HG02642 (cell line): Measurements from ENCODE around the gene KSR2.
"Not testable (repeated sequence)": the region's sequence is repeated elsewhere in the genome, so short reads cannot be mapped to it uniquely, and the experiment has no call there.

Source experiments
- ATAC-seq: cut with Tn5 transposase; IDR thresholded peaks from one replicate; pipeline ENCODE4 v1.9.1; 2021; ENCODE audit warnings: mild to moderate bottlenecking; ENCODE audit not compliant: unreplicated experiment, poor library complexity

KSR2 gene

DNA sequence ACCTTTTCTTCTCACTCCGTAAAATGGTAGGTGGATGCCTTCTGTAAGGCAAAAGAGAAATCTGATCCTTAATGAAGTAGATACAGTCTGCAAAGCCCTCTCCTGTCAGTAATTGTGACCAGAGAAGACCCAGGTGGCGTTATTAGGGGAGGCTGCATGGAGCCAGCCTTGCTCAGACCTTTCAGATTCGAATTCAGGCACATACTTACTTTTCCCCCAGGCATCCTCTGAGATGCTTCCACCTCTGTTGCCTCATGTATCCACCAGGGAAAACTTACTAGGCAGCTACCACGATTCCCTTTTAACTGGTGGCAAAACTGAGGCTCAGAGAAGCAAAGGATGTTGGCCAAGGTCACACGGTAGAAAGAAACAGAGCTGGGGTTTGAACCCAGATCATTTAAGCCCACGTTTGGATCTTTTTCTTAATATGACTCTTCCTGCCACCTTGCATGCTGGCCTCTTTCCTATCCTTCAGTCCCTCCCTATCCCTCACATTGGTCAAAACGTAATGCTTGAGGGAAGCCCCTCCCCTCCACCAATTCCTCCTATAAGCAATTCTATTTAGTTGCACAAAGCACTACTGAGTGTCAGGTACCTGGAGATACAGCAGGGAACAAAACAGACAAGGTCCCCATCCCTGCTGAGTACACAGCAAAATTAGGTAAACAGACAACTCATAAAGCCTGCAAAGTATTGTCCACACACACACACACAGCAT, 179.4 kb downstream of the KSR2 start:
- ATAC-seq = no peak

DNA sequence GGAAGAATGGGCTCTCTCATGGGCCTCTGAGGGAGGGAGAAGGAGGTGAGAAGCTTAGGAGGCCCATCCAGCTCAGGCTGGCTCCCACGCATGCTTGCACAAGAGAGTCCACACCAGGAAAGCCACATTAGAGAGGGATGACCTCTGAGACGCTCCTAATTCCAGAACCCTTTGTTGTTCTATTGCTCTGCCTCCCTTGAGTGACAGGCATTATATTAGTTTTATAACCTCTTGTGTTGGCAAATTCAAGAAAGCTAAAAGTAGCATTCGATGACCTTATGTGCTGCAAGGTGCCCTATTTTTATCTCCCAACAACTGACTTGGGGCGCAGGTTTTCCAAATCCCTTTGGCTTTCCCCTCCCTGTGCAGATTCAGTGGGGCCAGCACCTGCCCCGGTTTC, 190.1 kb downstream of the KSR2 start:
- no peak for ATAC-seq

DNA sequence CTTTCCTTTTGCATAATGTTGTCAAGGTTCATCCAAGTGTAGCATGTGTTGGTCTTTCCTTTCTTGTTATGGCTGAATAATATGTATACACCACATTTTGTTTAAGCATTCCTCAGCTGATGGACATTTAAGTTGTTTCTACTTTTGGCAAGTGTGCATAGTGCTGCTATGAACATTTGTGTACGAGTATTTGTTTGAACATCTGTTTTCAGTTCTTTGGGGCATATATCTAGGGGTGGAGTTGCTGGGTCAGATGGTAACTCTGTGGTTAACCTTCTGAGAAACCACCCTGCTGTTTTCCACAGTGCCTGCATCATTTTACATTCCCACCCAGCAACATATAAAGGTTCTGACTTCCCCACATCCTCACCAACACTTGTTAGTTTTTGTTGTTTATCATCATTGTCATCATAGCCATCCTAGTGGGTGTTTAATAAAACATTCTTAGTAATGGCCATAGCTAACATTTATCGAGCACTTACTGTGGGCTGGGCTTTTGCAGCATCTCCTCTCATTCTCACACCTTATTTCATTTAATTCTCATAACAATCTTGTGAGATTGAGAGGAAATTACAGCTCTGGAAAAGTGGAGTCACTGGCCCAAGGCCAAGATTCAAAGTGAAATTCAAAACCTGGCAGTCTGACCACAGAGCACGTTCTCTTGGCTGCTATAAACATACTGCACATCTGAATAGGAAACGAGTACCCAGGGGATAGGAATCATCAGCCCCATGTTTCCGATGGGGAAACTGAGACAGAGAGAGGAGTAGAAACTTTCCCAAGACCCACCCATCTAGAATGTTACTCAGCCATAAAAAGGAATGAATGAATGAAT, 193.6 kb downstream of the KSR2 start:
- no peak for ATAC-seq

DNA sequence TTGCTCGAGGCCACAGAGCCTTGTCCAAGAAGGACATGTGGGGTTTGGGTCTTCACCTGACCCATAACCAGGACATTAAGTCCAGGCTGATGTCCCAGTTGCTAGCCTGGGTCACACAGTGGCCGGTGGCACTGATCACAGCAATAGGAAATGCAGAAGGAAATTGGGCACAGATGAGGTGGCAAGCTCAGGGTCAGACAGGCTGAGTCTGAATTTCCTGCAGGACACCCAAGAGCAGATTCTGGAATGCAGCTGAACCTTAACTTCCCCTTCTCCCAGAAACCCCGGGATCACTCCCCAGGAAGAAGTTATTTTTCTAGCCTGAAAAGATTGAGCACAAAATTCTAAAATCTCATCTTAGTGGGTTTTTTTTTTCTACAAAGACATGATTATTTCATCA, 199.9 kb downstream of the KSR2 start:
- no peak for ATAC-seq

DNA sequence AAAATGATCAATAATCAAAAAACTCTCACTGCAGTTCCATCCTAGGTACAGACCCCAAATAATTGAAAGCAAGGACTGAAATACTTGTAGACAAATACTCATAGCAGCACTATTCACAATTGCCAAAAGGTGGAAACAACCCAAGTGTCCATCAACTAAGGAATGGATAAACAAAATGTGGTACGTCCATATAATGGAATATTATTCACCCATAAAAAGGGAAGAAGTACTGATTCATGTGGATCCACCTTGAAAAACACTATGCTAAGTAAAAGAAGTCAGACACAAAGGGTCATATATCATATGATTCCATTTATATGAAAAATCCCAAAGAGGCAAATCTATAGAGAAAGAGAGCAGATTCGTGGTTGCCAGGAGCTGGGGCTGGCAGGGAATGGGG, 202.8 kb downstream of the KSR2 start:
- no peak for ATAC-seq

DNA sequence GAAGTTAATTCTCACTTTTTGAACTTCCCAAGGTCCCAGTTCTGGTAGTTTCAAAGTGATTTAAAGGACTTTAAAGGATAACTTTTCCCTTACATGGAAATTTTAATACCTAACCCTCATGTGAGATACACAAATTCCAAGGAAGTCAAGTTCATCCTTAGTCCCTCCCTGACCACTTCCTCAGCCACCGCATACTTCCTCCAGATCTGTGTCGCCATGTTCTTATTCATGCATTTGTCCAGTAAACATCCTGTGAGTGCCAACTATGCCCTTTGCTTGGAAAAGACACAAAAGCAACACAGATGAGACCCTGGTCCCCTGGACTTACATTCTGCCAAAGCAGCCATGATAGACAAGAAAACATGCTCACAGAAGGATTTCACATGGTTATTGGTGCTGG, 206.6 kb downstream of the KSR2 start:
- no peak for ATAC-seq

DNA sequence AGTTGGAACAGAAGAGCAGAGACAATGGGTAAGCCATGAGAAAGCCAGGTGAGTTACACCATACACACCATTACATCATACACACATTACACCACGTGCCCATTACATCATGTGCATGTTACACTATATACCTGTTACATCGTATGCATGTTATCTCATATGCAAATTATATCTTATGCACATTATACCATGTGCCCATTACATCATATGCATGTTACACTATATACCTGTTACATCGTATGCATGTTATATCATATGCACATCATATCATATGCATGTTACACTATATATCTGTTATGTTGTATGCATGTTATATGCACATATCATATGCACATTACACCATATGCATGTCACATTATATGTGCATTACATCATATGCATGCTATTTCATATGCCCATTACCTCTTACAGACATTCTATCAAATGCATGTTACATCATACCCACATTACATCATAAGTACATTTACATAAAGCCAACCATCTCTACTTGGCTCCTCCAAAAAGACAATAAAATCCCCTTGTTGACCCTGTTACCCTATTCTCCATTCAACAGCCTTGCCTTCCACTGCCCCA, 207.2 kb downstream of the KSR2 start:
- ATAC-seq = no peak

DNA sequence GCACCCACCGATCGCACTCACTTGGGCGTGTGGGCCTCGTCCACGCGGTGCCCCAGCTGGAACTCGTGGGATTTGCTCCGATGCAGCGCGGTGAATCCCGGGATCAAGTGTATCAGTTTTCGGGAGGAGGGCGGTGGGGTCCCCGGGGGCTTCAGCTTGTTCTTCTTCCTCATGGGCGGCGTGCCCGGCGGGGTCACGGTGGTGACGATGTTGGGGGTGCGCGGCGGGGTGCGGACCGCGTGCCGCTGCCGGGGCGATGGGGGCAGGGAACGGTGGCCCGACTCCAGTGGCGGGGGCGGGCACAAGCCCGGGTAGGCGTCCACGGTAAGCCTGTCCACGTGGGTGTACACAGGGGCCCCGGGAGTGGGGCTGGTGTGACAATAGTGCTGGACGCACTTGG, 207.8 kb downstream of the KSR2 start:
- ATAC-seq = no peak

DNA sequence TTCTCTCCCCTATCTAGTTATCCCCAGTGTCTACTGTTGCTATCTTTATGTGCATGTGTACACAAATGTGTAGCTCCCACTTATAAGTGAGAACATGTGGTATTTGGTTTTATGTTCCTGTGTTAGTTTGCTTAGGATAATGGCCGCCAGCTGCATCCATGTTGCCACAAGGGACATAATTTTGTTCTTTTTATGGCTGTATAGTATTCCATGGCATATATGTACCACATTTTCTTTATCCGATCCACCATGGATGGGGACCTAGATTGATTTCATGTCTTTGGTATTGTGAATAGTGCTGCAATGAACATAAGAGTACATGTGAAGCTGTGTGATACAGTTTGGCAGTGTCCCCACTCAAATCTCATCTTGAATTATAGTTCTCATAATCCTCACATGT, 218.1 kb downstream of the KSR2 start:
- no peak for ATAC-seq

DNA sequence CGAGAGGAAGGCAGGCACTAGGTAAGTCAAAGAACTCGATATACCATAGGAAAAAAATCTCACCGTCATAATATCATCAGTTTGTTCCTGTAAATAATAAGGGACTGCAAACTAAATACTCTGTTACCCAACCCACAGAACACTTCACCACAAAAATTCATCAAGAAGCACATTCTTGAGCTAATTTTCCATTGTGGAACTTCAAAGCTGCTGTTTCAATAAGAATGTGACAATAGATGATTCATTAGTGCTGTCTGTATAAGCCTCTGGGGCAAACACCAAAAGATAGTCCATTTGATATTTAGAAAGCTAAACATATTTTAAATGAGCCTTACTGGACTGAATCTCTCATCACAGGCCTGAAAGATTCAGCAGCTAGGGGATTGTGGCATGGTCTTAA, 219.4 kb downstream of the KSR2 start:
- no peak for ATAC-seq

DNA sequence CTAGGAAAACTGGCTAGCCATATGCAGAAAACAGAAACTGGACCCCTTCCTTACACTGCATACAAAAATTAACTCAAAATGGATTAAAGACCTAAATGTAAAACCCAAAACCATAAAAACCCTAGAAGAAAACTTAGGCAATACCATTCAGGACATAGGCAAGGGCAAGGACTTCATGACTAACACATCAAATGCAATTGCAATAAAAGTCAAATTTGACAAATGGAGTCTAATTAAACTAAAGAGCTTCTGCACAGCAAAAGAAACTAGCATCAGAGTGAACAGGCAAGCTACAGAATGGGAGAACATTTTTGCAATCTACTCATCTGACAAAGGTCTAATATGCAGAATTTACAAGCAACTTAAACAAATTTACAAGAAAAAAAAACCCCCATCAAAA, 222.4 kb downstream of the KSR2 start:
- not testable (repeated sequence) for ATAC-seq

DNA sequence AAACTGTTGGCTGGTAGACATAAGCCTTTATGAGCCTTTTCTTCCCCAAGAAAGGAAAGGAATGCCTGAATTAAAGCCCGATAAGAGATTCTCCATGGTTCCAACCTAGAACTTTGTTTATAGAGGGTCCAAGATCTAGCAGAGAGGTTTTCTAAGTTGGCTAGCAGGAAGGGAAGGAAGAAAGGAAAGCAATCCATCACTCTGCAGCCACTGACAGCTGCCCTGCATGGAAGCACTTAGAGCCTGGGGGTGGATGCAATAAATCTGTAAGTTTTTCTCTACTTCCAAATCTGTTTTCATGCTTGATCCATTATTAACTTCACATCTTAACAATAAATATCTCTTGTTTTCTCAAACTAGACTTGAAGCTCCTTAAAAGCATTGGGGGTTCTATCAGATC, 224.4 kb downstream of the KSR2 start:
- no peak for ATAC-seq

DNA sequence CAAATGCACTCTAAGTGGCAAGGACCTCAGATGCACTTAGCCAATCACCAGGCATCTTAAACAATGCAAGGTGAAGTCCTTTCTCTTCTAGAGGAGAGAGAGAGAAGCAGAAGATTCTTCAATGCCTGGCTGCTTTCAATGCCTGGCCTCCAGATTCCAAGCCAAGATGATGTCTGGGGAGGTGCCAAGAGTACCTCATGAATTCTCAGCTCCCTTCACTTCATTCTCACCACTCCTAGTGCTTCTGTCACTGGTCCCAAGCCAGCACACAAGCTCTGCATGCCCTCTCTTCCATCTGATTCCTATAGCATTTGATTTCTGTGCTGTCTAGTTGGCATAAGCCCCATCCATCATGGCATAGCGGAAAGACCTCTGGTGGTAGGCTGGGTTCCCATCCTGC, 225.0 kb downstream of the KSR2 start:
- ATAC-seq = no peak

DNA sequence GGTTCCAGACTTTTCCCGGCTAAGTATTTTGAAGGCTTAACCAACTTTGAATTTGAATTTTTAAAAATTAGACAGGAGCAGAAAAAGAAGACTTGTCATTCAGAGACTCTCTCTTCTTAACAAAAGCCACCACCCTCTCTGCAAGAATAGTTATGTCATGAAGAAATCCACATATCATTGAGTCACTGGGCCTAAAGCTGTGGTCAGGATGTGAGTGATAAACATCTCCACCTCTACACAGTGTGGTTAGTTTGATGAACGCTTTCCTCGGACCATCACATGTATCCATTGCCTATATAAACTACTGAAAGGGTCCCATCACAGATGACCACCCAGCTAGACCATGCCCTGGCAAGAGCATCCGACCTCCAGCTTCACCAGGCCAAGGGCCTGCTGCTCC, 226.1 kb downstream of the KSR2 start:
- no peak for ATAC-seq

DNA sequence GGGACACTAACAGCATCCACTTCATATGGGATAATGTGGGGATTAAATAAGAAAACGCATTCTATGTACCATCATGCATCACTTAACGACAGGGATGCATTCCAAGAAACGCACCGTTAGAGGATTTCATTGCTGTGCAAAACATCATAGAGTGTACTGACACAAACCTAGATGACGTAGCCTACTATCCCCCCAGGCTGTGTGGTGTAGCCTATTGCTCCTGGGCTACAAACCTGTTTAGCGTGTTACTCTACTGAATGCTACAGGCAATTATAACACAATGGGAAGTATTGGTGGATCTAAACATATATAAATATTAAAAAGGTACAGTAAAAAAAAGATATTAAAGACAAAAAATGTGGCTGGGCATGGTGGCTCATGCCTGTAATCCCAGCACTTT, 230.6 kb downstream of the KSR2 start:
- no peak for ATAC-seq

DNA sequence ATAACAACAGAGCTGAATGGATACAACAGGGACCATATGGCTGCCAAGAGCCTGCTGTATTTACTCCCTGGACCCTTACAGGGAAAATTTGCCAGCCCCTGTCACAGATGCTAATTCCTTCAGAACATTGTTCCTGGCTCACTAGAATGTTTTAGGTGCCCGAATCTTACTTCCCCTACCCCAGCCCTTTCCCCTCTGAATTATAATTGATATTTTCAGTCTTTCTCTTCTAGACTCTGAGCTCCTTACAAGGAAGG, 235.3 kb downstream of the KSR2 start:
- no peak for ATAC-seq

DNA sequence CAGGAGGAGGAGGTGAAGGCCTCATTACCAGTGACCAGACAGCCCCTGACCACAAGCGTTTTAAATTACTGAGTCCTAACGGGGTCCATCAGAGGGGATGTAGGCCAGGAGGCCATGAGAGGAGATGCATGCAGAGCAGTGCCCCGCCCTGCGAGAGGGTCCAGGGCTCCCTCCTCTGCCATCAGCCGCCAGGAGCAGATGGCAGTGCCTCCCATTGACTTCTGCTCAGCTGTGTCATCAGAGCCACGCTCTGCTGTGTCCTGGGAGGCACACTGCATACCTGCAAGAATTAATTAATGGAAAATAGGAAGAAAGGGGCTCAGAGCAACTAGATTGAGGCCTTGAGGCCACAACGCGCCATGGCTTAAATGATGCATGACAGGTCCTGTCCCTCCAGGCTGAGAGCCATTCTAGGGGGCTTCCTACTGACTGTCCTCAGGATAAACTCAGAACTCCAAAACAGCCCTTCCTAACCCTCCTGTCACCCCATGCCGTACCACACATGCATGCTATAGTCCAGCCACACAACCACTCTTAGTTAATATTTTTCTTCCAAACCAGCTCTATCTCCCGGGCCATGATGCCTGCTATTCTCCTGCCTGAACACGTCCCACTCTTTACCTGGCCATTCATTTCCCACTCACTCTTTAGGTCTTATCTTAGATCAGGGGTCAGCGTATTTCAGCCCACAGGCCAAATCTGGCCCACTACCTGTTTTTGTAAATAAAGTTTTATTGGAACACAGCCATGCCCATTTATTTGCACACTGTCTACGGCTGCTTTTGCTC, 235.8 kb downstream of the KSR2 start:
- ATAC-seq = no peak

DNA sequence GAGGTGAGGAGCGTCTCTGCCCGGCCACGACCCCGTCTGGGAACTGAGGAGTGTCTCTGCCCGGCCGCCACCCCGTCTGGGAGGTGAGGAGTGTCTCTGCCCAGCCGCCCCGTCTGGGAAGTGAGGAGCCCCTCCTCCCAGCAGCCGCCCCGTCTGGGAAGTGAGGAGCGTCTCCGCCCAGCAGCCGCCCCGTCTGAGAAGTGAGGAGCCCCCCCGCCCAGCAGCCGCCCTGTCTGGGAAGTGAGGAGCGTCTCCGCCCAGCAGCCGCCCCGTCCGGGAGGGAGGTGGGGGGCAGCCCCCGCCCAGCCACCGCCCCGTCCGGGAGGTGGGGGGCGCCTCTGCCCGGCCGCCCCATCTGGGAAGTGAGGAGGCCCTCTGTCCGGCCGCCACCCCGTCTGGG, 237.7 kb downstream of the KSR2 start:
- not testable (repeated sequence) for ATAC-seq

DNA sequence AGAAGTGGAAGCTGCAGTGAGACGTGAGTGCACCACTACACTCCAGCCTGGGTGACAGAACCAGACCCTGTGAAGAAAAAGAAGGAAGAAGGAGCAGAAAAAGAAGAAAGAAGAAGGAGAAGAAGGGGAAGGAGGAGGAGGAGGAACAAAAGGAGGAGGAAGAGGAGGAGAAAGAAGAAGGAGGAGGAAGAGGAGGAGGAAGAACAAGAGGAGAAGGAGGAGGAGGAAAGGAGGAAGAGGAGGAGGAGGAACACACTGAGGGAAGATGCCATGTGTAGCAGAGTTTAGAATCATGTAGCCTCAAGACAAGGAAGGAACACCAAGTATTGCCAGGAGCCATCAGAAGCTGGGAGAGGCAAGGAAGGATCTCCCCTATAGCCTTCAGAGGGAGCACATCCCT, 241.5 kb downstream of the KSR2 start:
- no peak for ATAC-seq

DNA sequence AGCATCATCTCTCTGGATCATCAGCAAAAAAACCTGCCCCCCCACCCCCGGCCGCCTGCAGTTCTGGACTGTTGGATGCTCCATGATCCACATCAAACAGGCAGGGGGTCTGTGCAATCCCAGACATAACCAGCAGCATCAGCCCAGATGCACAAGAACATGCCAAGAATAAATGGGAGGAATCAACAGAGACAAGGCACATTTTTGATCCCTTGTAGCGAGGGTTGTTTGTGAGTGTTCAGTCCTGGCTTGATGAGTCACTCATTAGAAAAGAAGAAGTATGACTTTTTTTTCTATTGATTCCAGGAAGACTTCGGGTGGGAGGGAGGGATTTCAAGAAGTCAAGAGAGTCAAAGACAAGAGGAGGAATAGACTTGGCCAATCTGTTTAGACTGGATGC, 244.2 kb downstream of the KSR2 start:
- no peak for ATAC-seq

DNA sequence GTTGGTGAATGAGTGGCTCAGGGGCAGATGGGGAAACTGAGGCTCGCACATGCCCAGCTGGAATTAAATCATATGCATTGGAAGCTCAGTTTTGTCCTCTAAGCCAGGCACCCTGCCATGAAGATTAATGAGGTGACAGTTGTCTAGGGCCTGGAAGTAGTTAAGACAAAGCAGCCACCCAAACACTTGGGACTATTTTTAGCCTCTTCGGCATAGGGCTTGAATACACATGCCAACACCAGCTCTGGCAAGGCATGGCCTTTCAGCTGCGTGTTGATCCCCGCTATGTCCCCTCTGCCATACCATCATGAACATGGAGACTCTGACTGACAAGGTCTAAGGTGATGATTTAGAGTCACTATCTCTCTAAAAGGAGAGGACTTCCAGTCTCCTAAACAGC, 250.2 kb downstream of the KSR2 start:
- ATAC-seq = no peak
